Activated B cell treated with CpG ODN at 0.5 μM for 24 hours (primary cell): ENCODE data around the gene DHODH. TPM values are rescaled to one million over a fixed set of nuclear protein-coding genes. Genes with fewer than 3 reads are reported as not detected.

Source experiments
- ATAC-seq: fragments of 200-7000 bp; cut with Tn5 transposase; one replicate; pipeline ENCODE4 v1.10.0; 2021; ENCODE audit warnings: low read depth, mild to moderate bottlenecking, moderate library complexity
- CTCF ChIA-PET: fragments of 350-600 bp; sonication (Branson Sonifier 250); formaldehyde crosslinking; loops from one replicate; lab custom pipeline; 2021; ENCODE audit warnings: antibody characterized with exemption; lab: Charles Lee
- POLR2A ChIA-PET: fragments of 350-600 bp; sonication (Branson Sonifier 250); formaldehyde crosslinking; loops from one replicate; lab custom pipeline; 2021; ENCODE audit warnings: antibody characterized with exemption; lab: Charles Lee
- DNase-seq: peaks from one replicate; pipeline ENCODE4 v3.0.0; 2022
- H3K27ac Mint-ChIP-seq: one replicate; pipeline ENCODE4 v1.8.0; 2020; ENCODE audit warnings: mixed read lengths
- H3K27me3 Mint-ChIP-seq: one replicate; pipeline ENCODE4 v1.8.0; 2021; ENCODE audit warnings: mixed read lengths
- H3K36me3 Mint-ChIP-seq: one replicate; pipeline ENCODE4 v1.8.0; 2021; ENCODE audit warnings: low read depth, mixed read lengths
- H3K4me1 Mint-ChIP-seq: one replicate; pipeline ENCODE4 v1.8.0; 2021; ENCODE audit warnings: mixed read lengths
- H3K4me3 Mint-ChIP-seq: one replicate; pipeline ENCODE4 v1.8.0; 2020; ENCODE audit warnings: mild to moderate bottlenecking, mixed read lengths
- H3K9me3 Mint-ChIP-seq: one replicate; pipeline ENCODE4 v1.8.0; 2020; ENCODE audit warnings: mixed read lengths
- intact Hi-C: fragments of 100-400 bp; cut with micrococcal nuclease; formaldehyde crosslinking; loops from one replicate; pipeline ENCODE4 v1.15.1; 2024
- total RNA-seq: library from RNA; stranded (reverse); gene quantifications from 2 replicates; pipeline ENCODE4 v1.2.3, GENCODE V29; 2022
- TF ChIP-seq, protein P1 (sequence below): fragments of 200-600 bp; IDR thresholded peaks from one replicate; pipeline ENCODE4 v1.8.0; 2022; ENCODE audit warnings: antibody characterized with exemption, mild to moderate bottlenecking

Gene DHODH
- total RNA-seq, 1 donor from 2014 or later, result 12.0 TPM

DNA sequence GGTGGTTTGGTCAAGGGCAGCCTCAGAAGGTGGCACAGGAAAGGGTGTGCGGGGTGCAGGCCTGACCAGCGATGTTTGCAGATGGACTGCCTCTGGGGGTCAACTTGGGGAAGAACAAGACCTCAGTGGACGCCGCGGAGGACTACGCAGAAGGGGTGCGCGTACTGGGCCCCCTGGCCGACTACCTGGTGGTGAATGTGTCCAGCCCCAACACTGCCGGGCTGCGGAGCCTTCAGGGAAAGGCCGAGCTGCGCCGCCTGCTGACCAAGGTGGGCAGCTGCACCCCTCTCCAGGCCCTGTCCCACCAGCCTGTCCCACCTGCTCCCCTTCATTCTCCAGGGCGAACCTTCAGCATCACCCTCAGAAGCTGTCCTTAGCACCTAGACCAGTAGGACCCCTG lies 12.5 kb downstream of the DHODH start:
- TF ChIP-seq, protein P1, sequence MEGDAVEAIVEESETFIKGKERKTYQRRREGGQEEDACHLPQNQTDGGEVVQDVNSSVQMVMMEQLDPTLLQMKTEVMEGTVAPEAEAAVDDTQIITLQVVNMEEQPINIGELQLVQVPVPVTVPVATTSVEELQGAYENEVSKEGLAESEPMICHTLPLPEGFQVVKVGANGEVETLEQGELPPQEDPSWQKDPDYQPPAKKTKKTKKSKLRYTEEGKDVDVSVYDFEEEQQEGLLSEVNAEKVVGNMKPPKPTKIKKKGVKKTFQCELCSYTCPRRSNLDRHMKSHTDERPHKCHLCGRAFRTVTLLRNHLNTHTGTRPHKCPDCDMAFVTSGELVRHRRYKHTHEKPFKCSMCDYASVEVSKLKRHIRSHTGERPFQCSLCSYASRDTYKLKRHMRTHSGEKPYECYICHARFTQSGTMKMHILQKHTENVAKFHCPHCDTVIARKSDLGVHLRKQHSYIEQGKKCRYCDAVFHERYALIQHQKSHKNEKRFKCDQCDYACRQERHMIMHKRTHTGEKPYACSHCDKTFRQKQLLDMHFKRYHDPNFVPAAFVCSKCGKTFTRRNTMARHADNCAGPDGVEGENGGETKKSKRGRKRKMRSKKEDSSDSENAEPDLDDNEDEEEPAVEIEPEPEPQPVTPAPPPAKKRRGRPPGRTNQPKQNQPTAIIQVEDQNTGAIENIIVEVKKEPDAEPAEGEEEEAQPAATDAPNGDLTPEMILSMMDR, result no peak
- no peaks in the 10 kb centered on the region for H3K27me3 Mint-ChIP-seq
- H3K4me3 Mint-ChIP-seq, result no peak overlapping the region
- ChIA-PET POLR2A (no interaction called here), CTCF (no interaction called here)
- no peaks in the 10 kb centered on the region for H3K4me1 Mint-ChIP-seq
- H3K27ac Mint-ChIP-seq, result no peak overlapping the region
- intact Hi-C loops, result no loop called here
- DNase-seq (no peak), ATAC-seq (no peak)
- no peaks in the 10 kb centered on the region for H3K9me3 Mint-ChIP-seq
- H3K36me3 Mint-ChIP-seq, result peaks cover 75% of the 10 kb centered on the region

DNA sequence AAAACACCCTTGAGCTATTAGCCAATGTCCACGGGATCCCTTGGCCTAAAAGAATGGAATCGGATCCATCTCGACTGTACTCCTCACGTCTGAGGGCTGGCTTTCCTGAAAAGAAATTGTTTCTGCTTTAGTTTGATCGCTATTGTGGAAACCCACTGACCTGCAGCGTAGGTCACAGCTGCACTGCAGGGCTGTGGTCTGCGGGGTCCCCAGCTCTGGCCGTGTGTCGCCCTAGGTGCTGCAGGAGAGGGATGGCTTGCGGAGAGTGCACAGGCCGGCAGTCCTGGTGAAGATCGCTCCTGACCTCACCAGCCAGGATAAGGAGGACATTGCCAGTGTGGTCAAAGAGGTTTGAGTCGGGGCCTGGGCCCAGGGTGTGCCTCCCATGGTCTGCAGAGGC lies 13.6 kb downstream of the DHODH start:
- intact Hi-C loops, result no loop called here
- Mint-ChIP-seq H3K27ac (no peak overlapping the region), H3K9me3 (no peaks in the 10 kb centered on the region), H3K36me3 (peaks cover 66% of the 10 kb centered on the region), H3K4me1 (no peaks in the 10 kb centered on the region), H3K27me3 (no peaks in the 10 kb centered on the region), H3K4me3 (no peak overlapping the region)
- no peak for ATAC-seq
- POLR2A ChIA-PET, result no interaction called here
- CTCF ChIA-PET, result no interaction called here
- TF ChIP-seq, protein P1, result no peak
- DNase-seq, result no peak

DNA sequence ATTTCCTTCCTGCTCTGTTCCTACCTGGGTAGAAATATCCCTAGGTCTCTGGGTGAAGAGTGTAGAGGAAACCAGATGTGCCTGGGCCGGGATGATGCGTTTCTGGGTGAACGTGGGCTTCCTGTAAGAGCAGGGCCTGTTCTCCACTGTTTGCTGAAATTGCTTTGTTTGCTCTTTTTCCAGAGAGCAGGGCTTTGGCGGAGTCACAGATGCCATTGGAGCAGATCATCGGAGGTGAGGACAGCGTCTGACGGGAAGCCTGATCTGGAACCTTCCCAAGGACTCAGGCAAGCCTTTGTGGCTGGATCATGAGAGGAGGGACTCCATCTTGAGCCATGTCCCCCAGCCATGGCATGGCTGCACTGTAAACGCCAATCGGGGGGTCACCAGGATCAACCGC lies 15.4 kb downstream of the DHODH start:
- ChIA-PET CTCF (no interaction called here), POLR2A (no interaction called here)
- H3K36me3 Mint-ChIP-seq, result peaks cover 62% of the 10 kb centered on the region
- TF ChIP-seq, protein P1, result no peak
- no peaks in the 10 kb centered on the region for H3K9me3 Mint-ChIP-seq
- H3K27ac Mint-ChIP-seq, result no peak overlapping the region
- H3K27me3 Mint-ChIP-seq, result no peaks in the 10 kb centered on the region
- no peak overlapping the region for H3K4me3 Mint-ChIP-seq
- no peak for DNase-seq
- intact Hi-C loops, result no loop called here
- H3K4me1 Mint-ChIP-seq, result no peaks in the 10 kb centered on the region
- no peak for ATAC-seq

DNA sequence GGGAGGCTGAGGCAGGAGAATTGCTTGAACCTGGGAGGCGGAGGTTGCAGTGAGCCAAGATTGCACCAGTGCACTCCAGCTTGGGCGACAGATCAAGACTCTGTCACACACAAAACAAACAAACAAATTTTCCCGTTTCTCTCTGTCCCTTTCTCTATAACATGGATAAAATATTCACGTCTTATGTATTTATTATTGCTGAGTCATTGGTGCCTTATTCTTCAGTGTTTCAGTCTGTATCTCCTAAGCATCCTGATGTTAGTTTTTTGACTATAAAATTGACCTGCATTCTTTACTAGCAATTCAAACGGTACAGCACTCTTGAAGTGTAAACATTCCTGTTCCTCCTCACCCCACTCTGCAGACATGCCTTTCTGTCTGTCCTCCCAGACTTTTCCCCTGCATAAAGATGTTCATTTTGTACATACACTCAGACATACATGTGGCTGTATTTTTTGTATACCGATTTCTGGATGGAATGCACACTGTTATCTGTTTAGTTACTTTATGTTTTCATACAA lies 16.4 kb downstream of the DHODH start:
- H3K27ac Mint-ChIP-seq, result no peak overlapping the region
- no peaks in the 10 kb centered on the region for H3K9me3 Mint-ChIP-seq
- no peaks in the 10 kb centered on the region for H3K4me1 Mint-ChIP-seq
- peaks cover 54% of the 10 kb centered on the region for H3K36me3 Mint-ChIP-seq
- H3K27me3 Mint-ChIP-seq, result no peaks in the 10 kb centered on the region
- no peak for DNase-seq
- CTCF ChIA-PET, result no interaction called here
- TF ChIP-seq, protein P1, result no peak
- H3K4me3 Mint-ChIP-seq, result no peak overlapping the region
- ATAC-seq, result no peak
- intact Hi-C loops, result no loop called here
- POLR2A ChIA-PET, result no interaction called here

DNA sequence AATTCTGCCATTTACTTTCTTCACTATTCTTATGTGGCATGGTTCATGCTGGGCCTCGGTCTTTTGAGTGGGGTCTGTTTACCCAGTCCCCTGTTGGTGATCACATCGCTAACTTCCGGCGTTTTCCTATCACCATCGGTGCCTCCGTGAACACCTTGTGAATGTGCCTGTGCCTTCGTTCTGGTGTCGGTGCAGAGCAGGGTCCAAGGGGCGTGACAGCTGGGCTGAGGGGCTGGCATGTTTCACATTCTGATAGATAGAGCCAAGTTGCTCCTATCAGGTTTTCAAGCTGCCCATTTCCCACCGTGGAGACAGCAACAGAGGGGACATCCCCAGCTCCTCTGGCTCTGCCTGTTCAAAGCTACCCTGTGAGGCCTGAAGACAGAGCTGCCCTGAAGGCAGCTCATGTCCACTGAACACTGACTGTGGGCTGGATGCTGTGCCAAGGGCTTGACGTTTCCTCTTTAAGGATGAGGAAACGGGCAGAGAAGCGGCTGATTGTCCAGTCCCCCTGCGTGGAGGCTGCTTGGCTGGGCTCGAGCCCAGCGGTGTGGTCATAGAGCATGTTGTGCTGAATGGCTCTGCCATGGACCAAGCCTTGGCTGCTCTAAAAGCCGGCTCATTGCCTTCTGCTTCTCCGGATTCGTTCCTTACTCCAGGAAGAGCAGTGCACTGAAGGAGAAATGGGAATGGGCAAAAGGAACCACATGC lies 17.0 kb downstream of the DHODH start:
- Mint-ChIP-seq H3K4me3 (no peak overlapping the region), H3K27me3 (no peaks in the 10 kb centered on the region), H3K9me3 (no peaks in the 10 kb centered on the region), H3K4me1 (no peaks in the 10 kb centered on the region), H3K36me3 (peaks cover 54% of the 10 kb centered on the region), H3K27ac (no peak overlapping the region)
- CTCF ChIA-PET, result no interaction called here
- POLR2A ChIA-PET, result no interaction called here
- intact Hi-C loops, result no loop called here
- no peak for ATAC-seq
- TF ChIP-seq, protein P1, result no peak
- no peak for DNase-seq
